Peyer's patch (tissue), 4 donors: ENCODE measurements around the gene WDR74. TPM values are rescaled to one million over a fixed set of nuclear protein-coding genes. Genes with fewer than 3 reads are reported as not detected.
"Not testable (repeated sequence)": the region's sequence is repeated elsewhere in the genome, so short reads cannot be mapped to it uniquely, and the experiment has no call there.

Experiments
- DNase-seq, 3 donors: peaks; one replicate each; pipeline ENCODE4 v3.0.0-alpha.2; 2017 to 2019
- H3K27ac ChIP-seq, 4 donors: fragments of 200-600 bp; sonication (generic); one replicate each; pipeline ENCODE4 v1.5.1; 2016 to 2019
- H3K27me3 ChIP-seq, 2 donors: fragments of 200-600 bp; sonication (generic); one replicate each; pipeline ENCODE4 v1.5.1; 2019
- H3K36me3 ChIP-seq, 3 donors: fragments of 200-600 bp; sonication (generic); one replicate each; pipeline ENCODE4 v1.5.1; 2016 to 2019
- H3K4me1 ChIP-seq, 4 donors: fragments of 200-600 bp; sonication (generic); one replicate each; pipeline ENCODE4 v1.5.1; 2016 to 2019
- H3K4me3 ChIP-seq, 4 donors: fragments of 200-600 bp; sonication (generic); 1 replicate in 3 of 4; 2 replicates in 1 of 4; pipeline ENCODE4 v1.5.1; 2016 to 2019; ENCODE audit warnings: mild to moderate bottlenecking in 1 of 4
- H3K9me3 ChIP-seq, 4 donors: fragments of 200-600 bp; sonication (generic); one replicate each; pipeline ENCODE4 v1.5.1; 2016 to 2019; ENCODE audit warnings: mild to moderate bottlenecking in 1 of 4
- POLR2A ChIP-seq, 2 donors: fragments of 450-650 bp; IDR thresholded peaks; one replicate each; pipeline ENCODE4 v1.5.1; 2017; ENCODE audit warnings: antibody characterized with exemption in 2 of 2, mild to moderate bottlenecking in 2 of 2, moderate library complexity in 2 of 2
- total RNA-seq, 4 donors: library from RNA; depleted of rRNA; stranded (reverse); fragments of >200 nt; gene quantifications; one replicate each; pipeline ENCODE4 v1.1.0, GENCODE V29; 2016
- TF ChIP-seq, protein P1 (sequence below), 6 experiments: fragments of 450-650 bp in 4 of 6; fragments of 200-600 bp in 2 of 6; sonication (generic) in 1 of 6; IDR thresholded peaks; one replicate each; pipeline ENCODE4 v1.5.1; 2017 to 2019; ENCODE audit warnings: antibody characterized with exemption in 6 of 6, mild to moderate bottlenecking in 3 of 6, moderate library complexity in 1 of 6

The WDR74 gene
- total RNA-seq, 4 donors from 2014 or later, result 17.7 to 78.4 (median 28.6) TPM

DNA sequence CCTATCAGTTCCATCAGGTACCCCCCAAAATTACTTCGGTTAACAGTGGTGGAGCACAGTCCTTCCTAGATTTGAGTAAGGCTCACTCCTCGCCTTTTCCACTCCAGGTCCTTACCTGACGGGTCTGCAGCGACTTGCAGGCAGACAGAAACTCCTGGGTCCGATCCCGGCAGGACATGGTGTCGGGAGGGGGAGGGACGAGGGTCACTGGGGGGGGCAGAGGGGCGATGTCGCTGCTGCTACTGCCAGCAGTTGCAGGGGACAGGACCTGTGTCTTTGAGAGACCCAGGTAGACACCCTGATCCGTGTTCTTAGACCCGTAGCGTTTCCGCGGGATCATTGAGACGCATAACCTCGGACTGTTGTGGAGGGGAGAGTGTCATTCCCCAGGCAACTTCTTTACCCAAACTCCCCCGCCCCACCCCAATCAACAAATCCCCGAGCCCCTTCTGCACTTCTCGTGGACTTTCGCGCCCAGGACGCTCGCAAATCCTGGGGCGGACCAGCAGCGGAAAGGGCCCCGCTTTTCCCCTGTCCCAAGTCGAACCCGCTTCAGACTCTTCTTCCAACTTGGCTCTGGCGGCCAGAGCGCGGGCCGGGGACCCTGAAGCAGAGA lies 8.4 kb downstream of the WDR74 start:
- Histone ChIP-seq H3K9me3 (no peaks in the 10 kb centered on the region), H3K27me3 (no peaks in the 10 kb centered on the region), H3K27ac (peak overlapping the region; percentile 86 to 100 (median 98)), H3K4me1 (peaks cover 0 to 46% (median 13%) of the 10 kb centered on the region in 4 donors), H3K4me3 (peak overlapping the region; percentile 65 to 99 (median 86)), H3K36me3 (peaks cover 0 to 45% (median 0%) of the 10 kb centered on the region in 3 donors)
- TF ChIP-seq, protein P1, sequence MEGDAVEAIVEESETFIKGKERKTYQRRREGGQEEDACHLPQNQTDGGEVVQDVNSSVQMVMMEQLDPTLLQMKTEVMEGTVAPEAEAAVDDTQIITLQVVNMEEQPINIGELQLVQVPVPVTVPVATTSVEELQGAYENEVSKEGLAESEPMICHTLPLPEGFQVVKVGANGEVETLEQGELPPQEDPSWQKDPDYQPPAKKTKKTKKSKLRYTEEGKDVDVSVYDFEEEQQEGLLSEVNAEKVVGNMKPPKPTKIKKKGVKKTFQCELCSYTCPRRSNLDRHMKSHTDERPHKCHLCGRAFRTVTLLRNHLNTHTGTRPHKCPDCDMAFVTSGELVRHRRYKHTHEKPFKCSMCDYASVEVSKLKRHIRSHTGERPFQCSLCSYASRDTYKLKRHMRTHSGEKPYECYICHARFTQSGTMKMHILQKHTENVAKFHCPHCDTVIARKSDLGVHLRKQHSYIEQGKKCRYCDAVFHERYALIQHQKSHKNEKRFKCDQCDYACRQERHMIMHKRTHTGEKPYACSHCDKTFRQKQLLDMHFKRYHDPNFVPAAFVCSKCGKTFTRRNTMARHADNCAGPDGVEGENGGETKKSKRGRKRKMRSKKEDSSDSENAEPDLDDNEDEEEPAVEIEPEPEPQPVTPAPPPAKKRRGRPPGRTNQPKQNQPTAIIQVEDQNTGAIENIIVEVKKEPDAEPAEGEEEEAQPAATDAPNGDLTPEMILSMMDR (IDR thresholded peaks at IDR 0.05), result no peak
- no peak for TF ChIP-seq POLR2A (IDR thresholded peaks at IDR 0.05)
- DNase-seq, result peak in 2 of 3 donors; percentile 49 to 50

DNA sequence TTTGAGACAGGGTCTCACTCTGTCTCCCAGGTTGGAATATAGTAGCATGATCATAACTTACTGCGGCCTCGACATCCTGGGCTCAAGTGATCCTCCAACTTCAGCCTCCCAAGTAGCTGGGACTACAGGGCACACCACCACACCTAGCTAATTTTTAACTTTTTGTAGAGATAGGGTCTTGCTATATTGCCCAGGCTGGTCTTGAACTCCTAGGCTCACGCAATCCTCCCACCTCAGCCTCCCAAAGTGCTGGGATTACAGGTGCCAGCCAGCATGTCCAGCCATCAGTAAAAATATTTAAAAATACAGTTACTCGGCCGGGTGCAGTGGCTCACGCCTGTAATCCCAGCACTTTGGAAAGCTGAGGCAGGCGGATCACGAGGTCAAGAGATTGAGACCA lies 11.3 kb downstream of the WDR74 start:
- not testable (repeated sequence) for H3K27me3 ChIP-seq, DNase-seq, H3K9me3 ChIP-seq, H3K27ac ChIP-seq, H3K4me3 ChIP-seq
- peaks cover 0 to 33% (median 13%) of the 10 kb centered on the region in 4 donors for H3K4me1 ChIP-seq
- peaks cover 0 to 54% (median 3%) of the 10 kb centered on the region in 3 donors for H3K36me3 ChIP-seq

DNA sequence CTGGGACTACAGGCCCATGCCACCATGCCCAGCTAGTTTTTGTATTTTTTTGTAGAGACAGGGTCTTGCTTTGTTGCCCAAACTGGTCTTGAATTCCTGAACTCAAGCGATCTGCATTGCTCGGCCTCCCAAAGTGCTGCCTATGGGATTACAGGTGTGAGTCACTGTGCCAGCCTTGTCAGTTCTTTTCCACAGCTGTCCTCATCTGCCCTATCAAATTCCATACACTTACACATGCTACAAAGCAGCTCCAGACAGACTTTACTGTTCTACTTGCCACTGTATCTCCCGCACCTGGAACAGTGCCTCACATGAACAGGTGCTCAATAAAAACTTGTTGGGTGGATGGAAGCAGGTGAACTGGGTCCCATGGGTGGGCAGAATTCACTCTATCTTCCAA lies 15.7 kb downstream of the WDR74 start:
- Histone ChIP-seq H3K27me3 (no peaks in the 10 kb centered on the region), H3K36me3 (peaks cover 0 to 95% (median 3%) of the 10 kb centered on the region in 3 donors), H3K4me1 (peaks cover 0 to 3% (median 0%) of the 10 kb centered on the region in 4 donors), H3K4me3 (no peak overlapping the region), H3K27ac (no peak overlapping the region), H3K9me3 (no peaks in the 10 kb centered on the region)
- TF ChIP-seq, protein P1 (IDR thresholded peaks at IDR 0.05), result no peak
- no peak for TF ChIP-seq POLR2A (IDR thresholded peaks at IDR 0.05)
- DNase-seq, result no peak

DNA sequence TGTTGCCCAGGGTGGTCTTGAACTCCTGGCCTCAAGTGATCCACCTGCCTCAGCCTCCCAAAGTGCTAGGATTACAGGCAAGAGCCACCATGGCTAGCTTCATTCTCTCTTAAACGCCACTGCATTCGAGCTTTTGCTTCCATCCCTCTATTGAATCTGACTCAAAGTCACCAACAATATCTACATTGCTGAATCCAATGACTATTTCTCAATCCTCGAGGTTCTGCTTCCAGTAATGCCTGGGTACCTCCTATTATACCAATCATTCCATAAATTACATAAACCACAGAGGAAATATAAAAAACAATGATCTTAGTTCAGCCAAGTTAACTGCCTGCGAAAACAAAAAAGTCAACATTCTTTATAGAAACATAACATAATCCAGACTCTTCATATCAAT lies 22.3 kb downstream of the WDR74 start:
- Histone ChIP-seq H3K9me3 (no peaks in the 10 kb centered on the region), H3K4me3 (no peak overlapping the region), H3K36me3 (peaks cover 0 to 61% (median 0%) of the 10 kb centered on the region in 3 donors), H3K27ac (no peak overlapping the region), H3K27me3 (no peaks in the 10 kb centered on the region), H3K4me1 (no peaks in the 10 kb centered on the region)
- no peak for TF ChIP-seq POLR2A (IDR thresholded peaks at IDR 0.05)
- TF ChIP-seq, protein P1 (IDR thresholded peaks at IDR 0.05), result no peak
- no peak for DNase-seq

DNA sequence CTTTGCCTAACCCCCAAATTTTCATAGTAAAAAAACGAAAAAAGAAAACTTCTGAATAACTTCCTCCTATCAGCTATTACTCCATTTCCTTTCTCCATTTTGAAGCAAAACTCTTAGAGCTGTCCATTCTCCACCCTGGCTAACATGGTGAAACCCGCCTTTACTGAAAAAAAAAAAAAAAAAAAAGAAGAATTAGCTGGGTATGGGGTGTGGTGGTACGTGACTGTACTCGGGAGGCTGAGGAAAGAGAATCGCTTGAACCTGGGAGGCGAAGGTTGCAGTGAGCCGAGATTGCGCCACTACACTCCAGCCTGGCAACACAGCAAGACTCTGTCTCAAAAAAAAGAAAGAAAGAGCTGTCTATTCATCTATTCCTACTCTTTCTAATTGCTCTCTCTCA lies 22.8 kb downstream of the WDR74 start:
- Histone ChIP-seq H3K36me3 (peaks cover 0 to 55% (median 0%) of the 10 kb centered on the region in 3 donors), H3K4me3 (no peak overlapping the region), H3K4me1 (no peaks in the 10 kb centered on the region), H3K27me3 (no peaks in the 10 kb centered on the region), H3K27ac (no peak overlapping the region), H3K9me3 (no peaks in the 10 kb centered on the region)
- no peak for TF ChIP-seq POLR2A (IDR thresholded peaks at IDR 0.05)
- TF ChIP-seq, protein P1 (IDR thresholded peaks at IDR 0.05), result no peak
- DNase-seq, result no peak

DNA sequence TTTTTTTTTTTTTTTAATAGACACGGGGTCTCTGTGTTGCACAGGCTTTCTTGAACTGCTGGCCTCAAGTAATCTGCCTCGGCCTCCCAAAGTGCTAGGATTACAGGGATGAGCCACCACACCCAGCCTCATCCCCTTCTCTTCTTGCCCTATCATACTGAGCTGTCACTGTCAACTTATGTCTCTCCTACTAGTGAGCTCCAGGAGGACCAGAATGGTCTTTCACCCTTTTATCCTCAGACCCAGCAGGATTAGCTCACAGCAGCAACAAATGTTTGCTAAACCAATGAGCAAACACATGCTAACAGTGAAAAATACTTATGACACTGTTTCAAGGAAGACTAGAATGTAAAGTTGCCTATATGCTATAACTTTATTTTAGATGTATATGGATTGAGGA lies 27.7 kb downstream of the WDR74 start:
- H3K27ac ChIP-seq, result no peak overlapping the region

More for the DNA sequence above, 27.7 kb downstream of the WDR74 start:
- Histone ChIP-seq H3K4me1 (no peaks in the 10 kb centered on the region), H3K36me3 (peaks cover 0 to 17% (median 0%) of the 10 kb centered on the region in 3 donors), H3K9me3 (no peaks in the 10 kb centered on the region), H3K4me3 (no peak overlapping the region), H3K27me3 (no peaks in the 10 kb centered on the region)
- no peak for DNase-seq
- no peak for TF ChIP-seq POLR2A (IDR thresholded peaks at IDR 0.05)
- TF ChIP-seq, protein P1 (IDR thresholded peaks at IDR 0.05), result no peak
